ENCODE measurements around the gene MAN2C1.

DNA sequence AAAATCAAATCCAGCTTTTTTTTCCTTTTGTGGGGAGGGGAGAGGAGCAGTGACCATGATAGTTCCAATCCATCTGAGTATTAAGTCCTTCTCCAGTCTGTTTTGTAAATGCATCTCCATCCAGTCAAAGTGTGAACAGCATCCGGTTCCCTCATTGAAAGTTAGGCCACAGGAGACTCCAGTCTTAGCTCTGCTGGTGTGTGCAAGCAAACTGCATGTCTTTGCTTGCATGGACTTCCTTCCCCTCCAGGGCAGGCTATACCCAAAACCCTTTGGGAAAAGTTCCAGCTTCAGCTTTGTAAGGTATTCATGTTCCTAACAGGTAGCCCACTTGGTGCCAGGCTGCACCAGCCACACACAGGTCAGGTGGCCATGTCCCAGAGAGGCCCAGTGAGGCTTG, 3.1 kb upstream of the MAN2C1 start:
- TF ChIP-seq, protein P1, sequence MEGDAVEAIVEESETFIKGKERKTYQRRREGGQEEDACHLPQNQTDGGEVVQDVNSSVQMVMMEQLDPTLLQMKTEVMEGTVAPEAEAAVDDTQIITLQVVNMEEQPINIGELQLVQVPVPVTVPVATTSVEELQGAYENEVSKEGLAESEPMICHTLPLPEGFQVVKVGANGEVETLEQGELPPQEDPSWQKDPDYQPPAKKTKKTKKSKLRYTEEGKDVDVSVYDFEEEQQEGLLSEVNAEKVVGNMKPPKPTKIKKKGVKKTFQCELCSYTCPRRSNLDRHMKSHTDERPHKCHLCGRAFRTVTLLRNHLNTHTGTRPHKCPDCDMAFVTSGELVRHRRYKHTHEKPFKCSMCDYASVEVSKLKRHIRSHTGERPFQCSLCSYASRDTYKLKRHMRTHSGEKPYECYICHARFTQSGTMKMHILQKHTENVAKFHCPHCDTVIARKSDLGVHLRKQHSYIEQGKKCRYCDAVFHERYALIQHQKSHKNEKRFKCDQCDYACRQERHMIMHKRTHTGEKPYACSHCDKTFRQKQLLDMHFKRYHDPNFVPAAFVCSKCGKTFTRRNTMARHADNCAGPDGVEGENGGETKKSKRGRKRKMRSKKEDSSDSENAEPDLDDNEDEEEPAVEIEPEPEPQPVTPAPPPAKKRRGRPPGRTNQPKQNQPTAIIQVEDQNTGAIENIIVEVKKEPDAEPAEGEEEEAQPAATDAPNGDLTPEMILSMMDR (conservative IDR thresholded peaks at IDR 0.05; ENCODE audit: low read depth, low read length), result no peak
- no peak for TF ChIP-seq EZH2 (IDR thresholded peaks at IDR 0.05; ENCODE audit: borderline replicate concordance, low read depth, low read length, poor library complexity, severe bottlenecking)
